NCI-H1105 (cell line): ENCODE measurements around the gene EBPL.
"Not testable (repeated sequence)": the region's sequence is repeated elsewhere in the genome, so short reads cannot be mapped to it uniquely, and the experiment has no call there.

Source experiments
- DNase-seq: peaks from one replicate; lab custom pipeline; 2025; lab: John Stamatoyannopoulos, UW

The EBPL gene

GRCh38 chr13:49690995-49691784, at the start of gene EBPL:
TSS of gene EBPL (minus strand) at chr13:49691486. CDS start at chr13:49691424, 62 bp downstream.
- DNase-seq = peak; percentile 76

DNA sequence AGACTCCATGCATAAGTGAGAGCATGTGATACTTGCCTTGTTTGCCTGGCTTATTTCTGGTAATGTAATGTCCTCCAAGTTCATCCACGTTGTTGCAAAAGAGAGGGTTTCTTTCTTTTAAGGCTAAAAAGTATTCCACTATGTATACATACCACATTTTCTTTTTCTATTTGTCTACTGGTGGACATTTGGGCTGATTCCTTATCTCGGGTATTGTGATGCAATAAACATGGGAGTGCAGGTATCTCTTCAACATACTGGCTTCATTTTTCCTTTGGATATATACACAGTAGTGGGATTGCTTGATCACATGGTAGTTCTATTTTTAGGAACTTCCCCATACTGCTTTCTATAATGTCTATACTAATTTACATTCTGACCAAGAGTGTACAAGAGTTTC, 49.6 kb upstream of the EBPL start:
- DNase-seq = no peak

DNA sequence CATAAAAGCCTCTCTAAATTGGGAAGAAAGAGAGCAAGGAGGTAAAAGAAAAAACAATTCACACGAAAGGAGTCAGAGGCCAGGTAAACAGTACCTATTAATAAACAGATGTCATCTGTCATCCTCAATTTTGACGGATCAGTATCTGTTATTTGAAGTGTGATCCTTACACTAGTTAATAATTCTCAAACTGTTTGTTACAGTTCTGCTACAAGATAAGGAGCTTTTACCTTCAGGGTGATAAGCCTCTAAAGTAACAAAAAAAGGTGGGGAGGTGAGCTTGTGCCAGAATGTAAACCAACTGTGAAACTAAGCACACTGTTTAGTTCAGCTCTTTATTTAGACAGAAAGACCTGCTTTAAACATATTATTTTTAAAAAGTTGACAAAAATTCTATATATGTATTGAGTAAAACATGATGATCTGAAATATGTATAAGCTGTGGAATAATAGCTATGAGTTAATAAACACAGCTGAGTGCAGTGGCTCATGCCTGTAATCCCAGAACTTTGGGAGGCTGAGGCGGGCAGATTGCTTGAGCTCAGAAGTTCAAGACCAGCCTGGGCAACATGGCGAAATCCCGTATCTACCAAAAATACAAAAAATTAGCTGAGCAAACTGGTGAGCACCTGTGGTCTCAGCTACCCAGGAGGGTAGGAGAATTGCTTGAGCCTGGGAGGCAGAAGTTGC, 48.4 kb upstream of the EBPL start:
- no peak for DNase-seq

GRCh38 chr13:49733181-49733951, 42.1 kb upstream of the EBPL start:
- no peak for DNase-seq

DNA sequence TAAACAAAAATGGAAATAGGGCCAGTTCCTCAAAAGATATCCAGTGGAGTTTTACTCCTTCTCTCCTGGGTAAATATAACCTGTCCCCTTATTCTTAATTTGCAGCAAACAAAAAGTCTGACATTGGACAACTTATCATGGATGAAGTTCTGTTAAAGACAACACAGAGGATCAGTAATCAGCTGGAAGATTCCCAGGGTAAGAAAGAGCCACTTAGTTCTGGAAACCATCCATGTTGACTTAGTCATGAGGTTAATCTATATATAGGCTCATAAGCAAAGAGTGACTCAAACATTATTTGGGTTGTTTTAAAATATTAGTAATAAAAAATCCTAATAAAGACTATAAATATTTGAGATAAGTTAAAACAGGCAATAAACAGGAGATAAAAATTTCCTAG, 40.5 kb upstream of the EBPL start:
- no peak for DNase-seq

- DNase-seq = no peak
Observed at GRCh38 chr13:49716615-49717014, 25.3 kb upstream of the EBPL start.

DNA sequence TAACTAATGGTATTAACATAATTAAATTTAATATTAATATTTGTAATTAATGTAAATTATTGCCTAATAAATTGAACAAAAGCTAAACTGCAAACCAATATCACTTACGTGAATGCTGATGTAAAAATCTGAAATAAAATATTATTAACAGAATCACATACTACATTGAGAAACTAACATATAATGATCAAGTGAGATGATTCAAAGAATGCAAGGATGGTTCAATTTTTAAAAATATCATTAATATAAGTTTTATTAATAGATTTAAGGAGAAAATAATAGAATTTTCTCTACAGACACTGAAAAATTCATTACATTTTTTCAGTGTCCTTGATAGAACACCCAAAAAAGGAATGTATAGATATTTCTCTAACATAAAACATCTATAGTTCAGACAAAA, 23.5 kb upstream of the EBPL start:
- no peak for DNase-seq

DNA sequence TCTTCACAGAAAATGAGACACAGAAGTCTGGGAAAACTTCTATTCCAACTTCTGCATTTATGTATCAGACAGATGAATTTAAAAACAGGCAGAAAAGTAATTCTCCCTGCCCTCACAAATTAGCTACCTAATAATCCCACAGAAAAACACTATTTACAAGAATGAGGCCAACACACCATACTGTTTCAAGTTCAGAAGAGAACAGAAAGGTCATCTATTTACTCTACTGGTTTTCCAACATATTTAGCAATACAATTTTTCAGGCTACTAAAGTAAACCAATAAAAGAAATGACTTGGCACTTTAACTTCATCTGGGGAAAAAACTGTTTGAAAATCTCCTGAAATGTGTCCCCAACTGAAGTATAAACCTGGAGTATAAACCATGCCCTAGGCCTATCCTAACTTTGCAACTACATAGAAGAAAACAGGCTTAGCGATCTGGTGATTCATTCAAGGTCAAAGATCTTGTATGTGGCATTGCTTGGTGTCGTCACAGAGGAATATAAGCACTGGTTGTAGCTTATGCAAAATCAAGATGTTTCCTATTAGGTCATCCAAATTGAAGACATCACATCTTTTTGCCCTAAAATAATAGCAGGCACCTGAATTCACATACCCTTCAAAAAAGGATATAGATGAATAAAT, 20.1 kb upstream of the EBPL start:
- DNase-seq = no peak

DNA sequence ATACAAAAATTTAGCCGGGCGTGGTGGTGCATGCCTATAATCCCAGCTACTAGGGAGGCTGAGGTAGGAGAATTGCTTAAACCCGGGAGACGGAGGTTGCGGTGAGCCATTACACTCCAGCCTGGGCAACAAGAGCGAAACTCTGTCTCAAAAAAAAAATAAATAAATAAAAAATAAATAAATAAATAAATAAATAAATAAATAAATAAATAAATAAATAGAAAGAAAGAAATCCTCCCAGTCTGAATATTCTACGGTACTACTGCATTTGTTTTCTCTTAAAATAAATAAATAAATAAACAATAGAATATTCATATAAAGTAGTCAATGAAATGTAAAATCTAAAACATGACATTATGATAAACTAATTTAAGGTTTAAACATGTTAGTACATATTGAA, 13.0 kb upstream of the EBPL start:
- DNase-seq = not testable (repeated sequence)

DNA sequence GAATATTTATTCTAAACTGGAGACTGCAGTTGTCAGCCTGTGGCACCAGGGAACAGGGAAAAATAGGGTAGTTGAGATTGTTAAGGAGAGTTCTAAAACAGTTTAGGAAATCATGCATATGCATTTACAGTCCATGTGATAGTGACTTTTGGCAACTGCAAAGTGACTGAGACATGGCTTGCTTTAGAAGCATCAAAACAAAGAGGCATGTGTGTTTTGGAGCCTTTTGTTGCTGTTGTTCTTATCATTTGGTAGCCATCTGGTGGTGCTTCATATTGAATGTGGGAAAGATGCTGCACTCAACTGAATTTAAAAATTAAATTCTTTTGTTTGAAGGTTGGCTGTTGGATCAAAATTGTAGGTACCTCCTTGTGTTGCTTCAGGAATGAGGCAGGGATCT, 10.2 kb upstream of the EBPL start:
- no peak for DNase-seq

- DNase-seq = no peak
Observed at GRCh38 chr13:49697468-49697867, 6.2 kb upstream of the EBPL start.

DNA sequence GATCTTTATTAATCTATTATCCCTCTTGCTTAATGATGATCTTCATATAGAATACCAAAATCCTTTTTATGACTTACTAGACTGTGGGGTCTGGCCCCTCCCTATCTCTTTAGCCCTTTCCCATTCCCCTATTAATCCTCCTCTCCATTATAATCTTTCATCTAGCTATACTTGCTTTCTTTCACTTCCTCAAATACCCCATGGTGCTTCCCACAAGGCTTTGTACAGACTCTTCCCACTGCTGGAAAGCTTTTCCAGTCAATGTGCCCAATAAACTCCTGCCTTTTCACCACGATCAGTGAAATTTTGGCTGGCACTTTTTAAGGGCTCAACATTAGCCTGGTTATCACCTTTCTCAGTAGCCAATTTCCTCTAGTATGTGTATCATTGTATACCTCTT, 3.2 kb upstream of the EBPL start:
- DNase-seq = no peak

DNA sequence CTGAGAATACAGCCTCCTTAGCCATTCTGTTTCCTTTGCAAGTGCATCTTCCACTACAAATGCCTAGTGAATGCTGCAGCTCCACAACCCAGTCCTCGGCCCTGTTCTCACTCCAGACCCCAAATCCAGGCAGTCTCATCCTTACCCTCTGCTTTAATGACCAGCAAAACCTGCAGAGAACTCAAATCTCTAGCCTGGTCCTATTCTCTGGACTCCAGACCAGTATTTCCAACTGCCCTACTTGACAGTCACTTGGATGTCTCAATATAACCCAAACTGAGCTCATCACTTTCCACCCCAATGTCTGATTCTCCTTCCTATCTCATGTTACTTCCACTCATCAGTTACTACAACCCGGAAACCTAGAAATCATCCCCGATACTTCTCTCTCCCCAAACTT, 2.6 kb upstream of the EBPL start:
- no peak for DNase-seq

- no peak for DNase-seq
Observed at GRCh38 chr13:49693191-49693733, 2.0 kb upstream of the EBPL start.

GRCh38 chr13:49690133-49690994, 922 bp downstream of the EBPL start:
- DNase-seq = no peak

DNA sequence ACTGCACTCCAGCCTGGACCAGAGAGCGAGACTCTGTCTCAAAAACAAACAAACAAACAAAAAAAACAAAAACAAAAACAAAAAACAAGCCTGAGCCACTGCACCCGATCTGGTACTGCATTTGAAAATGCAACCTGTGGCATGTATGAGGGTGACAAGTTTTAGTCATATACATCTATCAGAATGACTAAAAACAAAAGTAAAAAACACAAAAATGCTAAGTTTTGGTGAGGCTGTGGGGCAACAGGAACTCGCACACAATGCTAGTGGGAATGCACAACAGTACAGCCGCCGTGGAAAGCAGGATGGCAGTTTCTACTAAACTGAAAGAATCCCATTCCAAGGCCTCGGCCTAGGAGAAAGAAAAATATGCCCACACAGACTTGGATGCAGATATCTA, 7.8 kb downstream of the EBPL start:
- DNase-seq = no peak

DNA sequence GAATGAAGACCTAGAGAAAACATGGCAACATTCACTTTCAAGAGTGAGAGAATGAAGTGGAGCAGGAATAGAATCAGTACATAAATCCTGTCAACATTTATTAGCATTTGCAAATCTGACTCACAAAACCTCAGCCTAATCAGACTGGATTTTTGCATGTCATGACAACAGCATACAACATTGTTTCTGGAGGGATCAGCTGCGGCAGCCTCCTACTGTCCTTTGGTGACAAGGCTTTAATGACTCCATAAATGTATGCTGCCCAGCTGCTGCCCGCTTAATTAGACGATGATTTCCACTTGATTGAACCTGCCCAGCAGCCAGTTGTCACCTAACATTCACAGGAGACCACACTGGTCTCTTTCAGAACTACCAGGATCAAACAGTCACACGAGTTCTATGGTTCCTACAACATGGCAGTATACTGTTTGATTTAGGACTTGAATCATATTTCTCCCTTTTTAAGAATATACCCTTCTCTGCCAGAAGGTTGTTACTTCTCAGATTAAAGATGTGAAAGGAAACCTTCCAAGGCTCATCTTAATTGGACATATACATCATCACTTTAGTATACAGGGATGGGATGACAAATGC, 9.3 kb downstream of the EBPL start:
- peak; percentile 53 for DNase-seq

GRCh38 chr13:49679246-49679645, 12.0 kb downstream of the EBPL start:
- no peak for DNase-seq

DNA sequence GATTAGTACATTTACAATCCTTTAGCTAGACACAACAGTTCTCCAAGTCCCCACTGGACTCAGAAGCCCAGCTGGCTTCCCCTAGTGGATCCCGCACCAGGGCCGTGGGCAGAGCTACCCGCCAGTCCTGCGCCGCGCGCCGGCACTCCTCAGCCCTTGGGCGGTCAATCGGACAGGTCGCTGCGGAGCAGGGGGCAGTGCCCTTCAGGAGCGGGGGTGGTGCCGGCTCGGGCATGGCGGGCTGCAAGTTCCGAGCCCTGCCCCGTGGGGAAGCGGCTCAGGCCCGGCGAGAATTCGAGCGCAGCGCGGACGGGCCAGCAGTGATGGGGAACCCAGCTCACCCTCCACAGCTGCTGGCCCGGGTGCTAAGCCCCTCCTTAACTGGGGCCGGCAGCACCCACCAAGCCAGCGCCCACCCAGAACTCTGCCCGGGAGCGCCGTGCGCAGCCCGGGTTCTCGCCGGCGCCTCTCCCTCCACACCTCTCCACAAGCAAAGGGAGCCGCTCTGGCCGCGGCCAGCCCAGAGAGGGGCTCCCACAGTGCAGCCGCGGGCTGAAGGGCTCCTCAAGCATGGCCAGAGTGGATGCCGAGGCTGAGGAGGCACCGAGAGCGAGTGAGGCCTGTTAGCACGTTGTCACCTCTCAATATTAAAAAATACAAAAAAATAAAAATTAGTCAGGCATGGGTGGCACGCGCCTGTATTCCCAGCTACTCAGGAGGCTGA, 12.9 kb downstream of the EBPL start:
- DNase-seq = no peak
